Keratinocyte (primary cell): ENCODE measurements around the gene BNC2. TPM values are rescaled to one million over a fixed set of nuclear protein-coding genes. Genes with fewer than 3 reads are reported as not detected.

Experiments used
- DNase-seq: peaks from one replicate; pipeline ENCODE4 v3.0.0-alpha.2; 2011; ENCODE audit warnings: low read depth, missing footprints, low spot score
- FAIRE-seq: peaks from 2 replicates; lab custom pipeline; 2011; peaks lifted over from hg19 to GRCh38; lab: Jason Lieb, UNC
- H2AFZ ChIP-seq: 2 replicates; pipeline ENCODE4 v1.6.0; 2012; ENCODE audit warnings: low read length, control low read depth, inconsistent platforms; ENCODE audit not compliant: control insufficient read depth
- H3K27ac ChIP-seq: 2 replicates; pipeline ENCODE4 v1.5.1; 2011; ENCODE audit warnings: low read length; ENCODE audit not compliant: control insufficient read depth, insufficient read depth
- H3K27me3 ChIP-seq: 3 replicates; pipeline ENCODE4 v1.6.0; 2011; ENCODE audit warnings: low read length; ENCODE audit not compliant: control insufficient read depth, insufficient read depth; ENCODE audit errors: extremely low read depth
- H3K36me3 ChIP-seq, 2 experiments: 2 replicates in 1 of 2; 3 replicates in 1 of 2; pipeline ENCODE4 v1.5.1; 2011; ENCODE audit warnings: low read length in 2 of 2, mild to moderate bottlenecking in 1 of 2; ENCODE audit not compliant: control insufficient read depth in 2 of 2, insufficient read depth in 2 of 2; ENCODE audit errors: extremely low read depth in 1 of 2
- H3K4me1 ChIP-seq: 3 replicates; pipeline ENCODE4 v1.5.1; 2011; ENCODE audit warnings: low read length; ENCODE audit not compliant: control insufficient read depth, insufficient read depth; ENCODE audit errors: extremely low read depth
- H3K4me2 ChIP-seq: 3 replicates; pipeline ENCODE4 v1.6.0; 2011; ENCODE audit warnings: low read depth, low read length; ENCODE audit not compliant: control insufficient read depth, insufficient read depth; ENCODE audit errors: extremely low read depth
- H3K4me3 ChIP-seq, 3 experiments: fragments of 200-600 bp in 1 of 3; sonication (generic) in 1 of 3; 2 replicates in 2 of 3; 3 replicates in 1 of 3; pipeline ENCODE4 v1.5.1; 2011 to 2016; ENCODE audit warnings: low read length in 3 of 3, mild to moderate bottlenecking in 3 of 3, control low read depth in 2 of 3, inconsistent platforms in 1 of 3, low read depth in 1 of 3, mixed read lengths in 1 of 3, mixed run types in 1 of 3, moderate library complexity in 1 of 3; ENCODE audit not compliant: control insufficient read depth in 2 of 3, insufficient read depth in 2 of 3; ENCODE audit errors: extremely low read depth in 1 of 3
- H3K79me2 ChIP-seq: 2 replicates; pipeline ENCODE4 v1.6.0; 2012; ENCODE audit warnings: low read length; ENCODE audit not compliant: control insufficient read depth, insufficient read depth
- H3K9ac ChIP-seq: 3 replicates; pipeline ENCODE4 v1.6.0; 2011; ENCODE audit warnings: low read length; ENCODE audit not compliant: control insufficient read depth, insufficient read depth; ENCODE audit errors: extremely low read depth
- H3K9me1 ChIP-seq: 3 replicates; pipeline ENCODE4 v1.6.0; 2011; ENCODE audit warnings: low read length; ENCODE audit not compliant: control insufficient read depth, insufficient read depth; ENCODE audit errors: extremely low read depth
- H3K9me3 ChIP-seq: 2 replicates; pipeline ENCODE4 v1.5.1; 2012; ENCODE audit warnings: low read depth, low read length; ENCODE audit not compliant: control insufficient read depth
- H4K20me1 ChIP-seq: 3 replicates; pipeline ENCODE4 v1.6.0; 2011; ENCODE audit warnings: low read length; ENCODE audit not compliant: control insufficient read depth, insufficient read depth; ENCODE audit errors: extremely low read depth
- CTCF ChIP-seq, 3 experiments: IDR thresholded peaks in 1 of 3; conservative IDR thresholded peaks in 1 of 3; optimal IDR thresholded peaks in 1 of 3; 2 replicates in 2 of 3; 3 replicates in 1 of 3; pipeline versions ENCODE3 to v1.5.1; 2011; ENCODE audit warnings: low read length in 3 of 3, mild to moderate bottlenecking in 3 of 3, moderate library complexity in 2 of 3, control low read depth in 1 of 3, inconsistent platforms in 1 of 3; ENCODE audit not compliant: insufficient read depth in 2 of 3; ENCODE audit errors: extremely low read depth in 1 of 3
- EZH2 ChIP-seq: IDR thresholded peaks from one replicate; pipeline ENCODE4 v1.6.1; 2012; ENCODE audit warnings: inconsistent platforms, mild to moderate bottlenecking, low read length, moderate library complexity
- dilution Hi-C: fragments of 300-500 bp; cut with MboI; formaldehyde crosslinking; loops from one replicate; pipeline ENCODE4 v1.7.0; 2020; ENCODE audit warnings: low sequenced_read_pairs; ENCODE audit not compliant: extremely low pct_ligation_motif_present
- polyA plus RNA-seq, 5 experiments: library from polyadenylated mRNA; depleted of rRNA in 3 of 5; stranded (reverse) in 3 of 5; stranded (forward) in 1 of 5; unstranded in 1 of 5; fragments of >200 nt; gene quantifications; 1 replicate in 1 of 5; 2 replicates in 3 of 5; 3 replicates in 1 of 5; pipeline versions ENCODE4 v1.2.1 to v1.2.3, GENCODE V29; 2011 to 2012; ENCODE audit warnings: missing spikeins in 2 of 5, low read depth in 1 of 5, low replicate concordance in 1 of 5

Gene BNC2
- polyA plus RNA-seq, 1 donor (not counting 4 experiments of a cell fraction or from before 2014, with no cell fraction given) = 1.1 TPM

DNA sequence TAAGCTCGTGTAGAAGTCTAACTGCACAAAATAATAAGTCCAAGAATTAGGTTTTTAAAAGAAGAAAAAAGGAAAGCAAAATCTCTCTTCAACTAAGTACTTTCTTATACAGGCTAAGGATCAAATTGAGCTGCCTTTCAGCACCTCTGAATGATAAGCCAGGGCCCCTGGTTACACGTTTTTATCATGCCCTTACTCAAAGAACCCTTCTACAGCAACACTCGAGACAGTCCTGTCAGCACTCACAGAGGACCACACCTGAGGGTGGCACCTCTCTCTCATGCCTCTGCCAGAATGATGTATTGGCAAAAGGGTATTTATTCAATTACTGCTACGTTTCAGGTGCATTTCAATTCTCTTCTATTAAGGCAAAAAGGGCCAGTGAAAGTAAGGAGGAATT lies 150.5 kb downstream of the BNC2 start:
- no peaks in the 10 kb centered on the region for H4K20me1 ChIP-seq
- H3K27me3 ChIP-seq = no peaks in the 10 kb centered on the region
- H3K9me1 ChIP-seq = peaks cover 3% of the 10 kb centered on the region
- no peaks in the 10 kb centered on the region for H3K36me3 ChIP-seq
- H3K4me2 ChIP-seq = no peak overlapping the region
- DNase-seq = no peak
- no peaks in the 10 kb centered on the region for H3K79me2 ChIP-seq
- H3K9ac ChIP-seq = no peak overlapping the region
- no peaks in the 10 kb centered on the region for H3K4me1 ChIP-seq
- no peaks in the 10 kb centered on the region for H3K9me3 ChIP-seq
- no peak for TF ChIP-seq EZH2
- TF ChIP-seq CTCF (optimal IDR thresholded peaks at IDR 0.05 in 1 of 3, IDR thresholded peaks at IDR 0.05 in 1 of 3, conservative IDR thresholded peaks at IDR 0.05 in 1 of 3; ENCODE audit: extremely low read depth in 1 of 3, insufficient read depth in 2 of 3, low read length in 3 of 3) = no peak
- dilution Hi-C loops = no loop called here
- no peak overlapping the region for H3K27ac ChIP-seq
- H3K4me3 ChIP-seq = no peak overlapping the region
- no peak overlapping the region for H2AFZ ChIP-seq
- no peak for FAIRE-seq

DNA sequence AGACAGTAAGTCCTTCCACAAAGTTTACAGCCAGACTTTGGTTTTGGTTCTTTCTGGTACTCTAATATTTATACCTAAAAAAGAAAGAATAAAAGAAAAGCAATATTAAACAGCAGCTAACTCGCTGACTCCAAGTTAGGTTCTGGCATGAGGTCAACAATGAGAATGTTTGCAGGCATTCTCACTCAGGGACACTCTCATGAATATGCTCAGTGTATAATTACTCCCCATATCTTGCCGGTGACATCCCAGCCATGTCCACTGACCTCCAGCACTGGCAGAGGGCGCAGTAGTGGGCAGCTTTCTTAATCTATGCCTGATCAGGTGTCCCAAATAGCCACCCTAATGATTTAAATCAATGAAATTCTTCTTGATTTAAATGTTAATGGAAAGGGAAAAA lies 151.5 kb downstream of the BNC2 start:
- Histone ChIP-seq H3K4me2 (no peak overlapping the region), H3K9ac (no peak overlapping the region), H3K4me3 (no peak overlapping the region), H3K27ac (no peak overlapping the region), H3K36me3 (no peaks in the 10 kb centered on the region), H3K79me2 (no peaks in the 10 kb centered on the region), H3K9me3 (no peaks in the 10 kb centered on the region), H3K4me1 (no peaks in the 10 kb centered on the region), H3K27me3 (no peaks in the 10 kb centered on the region), H2AFZ (no peak overlapping the region), H4K20me1 (no peaks in the 10 kb centered on the region), H3K9me1 (peaks cover 3% of the 10 kb centered on the region)
- DNase-seq = no peak
- dilution Hi-C loops = no loop called here
- no peak for FAIRE-seq
- TF ChIP-seq CTCF (optimal IDR thresholded peaks at IDR 0.05 in 1 of 3, IDR thresholded peaks at IDR 0.05 in 1 of 3, conservative IDR thresholded peaks at IDR 0.05 in 1 of 3; ENCODE audit: extremely low read depth in 1 of 3, insufficient read depth in 2 of 3, low read length in 3 of 3) = no peak
